ENCODE results near the gene CARD14. TPM values are rescaled to one million over a fixed set of nuclear protein-coding genes. Genes with fewer than 3 reads are reported as not detected.

The CARD14 gene
- total RNA-seq, 1 donor from 2014 or later: 1.1 TPM

- DNase-seq (peak; percentile 88), ATAC-seq (peak; percentile 44)
- Histone ChIP-seq H3K27ac (no peak overlapping the region), H3K27me3 (no peaks in the 10 kb centered on the region), H3K4me1 (peaks cover 4% of the 10 kb centered on the region), H3K36me3 (peaks cover 68% of the 10 kb centered on the region), H3K4me3 (no peak overlapping the region), H3K9me3 (no peaks in the 10 kb centered on the region)
- TF ChIP-seq CTCF (IDR thresholded peaks at IDR 0.05): no peak
- intact Hi-C loops (cut with DNase I): no loop called here
These were observed 43.3 kb downstream of the CARD14 start for GRCh38 chr17:80212962-80213642.

GRCh38 chr17:80213643-80213975, 43.8 kb downstream of the CARD14 start:
- H3K27me3 ChIP-seq: no peaks in the 10 kb centered on the region
- no peak overlapping the region for H3K27ac ChIP-seq
- H3K4me1 ChIP-seq: peaks cover 8% of the 10 kb centered on the region
- no peaks in the 10 kb centered on the region for H3K9me3 ChIP-seq
- intact Hi-C loops (cut with DNase I): no loop called here
- no peak overlapping the region for H3K4me3 ChIP-seq
- ATAC-seq (no peak), DNase-seq (no peak)
- H3K36me3 ChIP-seq: peaks cover 65% of the 10 kb centered on the region
- TF ChIP-seq CTCF (IDR thresholded peaks at IDR 0.05): no peak

GRCh38 chr17:80214012-80214877, 44.4 kb downstream of the CARD14 start:
- ATAC-seq (no peak), DNase-seq (no peak)
- TF ChIP-seq CTCF (IDR thresholded peaks at IDR 0.05): no peak
- H3K4me1 ChIP-seq: peaks cover 12% of the 10 kb centered on the region
- H3K27ac ChIP-seq: no peak overlapping the region
- no peak overlapping the region for H3K4me3 ChIP-seq
- H3K9me3 ChIP-seq: no peaks in the 10 kb centered on the region
- no peaks in the 10 kb centered on the region for H3K27me3 ChIP-seq
- intact Hi-C loops (cut with DNase I): no loop called here
- H3K36me3 ChIP-seq: peaks cover 58% of the 10 kb centered on the region

GRCh38 chr17:80214878-80215210, 45.0 kb downstream of the CARD14 start:
- intact Hi-C loops (cut with DNase I): no loop called here
- no peaks in the 10 kb centered on the region for H3K9me3 ChIP-seq
- ATAC-seq (no peak), DNase-seq (no peak)
- peaks cover 53% of the 10 kb centered on the region for H3K36me3 ChIP-seq
- no peak for TF ChIP-seq CTCF (IDR thresholded peaks at IDR 0.05)
- no peaks in the 10 kb centered on the region for H3K27me3 ChIP-seq
- peaks cover 13% of the 10 kb centered on the region for H3K4me1 ChIP-seq
- no peak overlapping the region for H3K27ac ChIP-seq
- no peak overlapping the region for H3K4me3 ChIP-seq

GRCh38 chr17:80216473-80217456, 46.9 kb downstream of the CARD14 start:
- H3K4me1 ChIP-seq: peaks cover 18% of the 10 kb centered on the region
- no peak overlapping the region for H3K4me3 ChIP-seq
- TF ChIP-seq CTCF (IDR thresholded peaks at IDR 0.05): no peak
- H3K9me3 ChIP-seq: no peaks in the 10 kb centered on the region
- no peaks in the 10 kb centered on the region for H3K27me3 ChIP-seq
- no peak for ATAC-seq
- no peak for DNase-seq
- no peak overlapping the region for H3K27ac ChIP-seq
- peaks cover 34% of the 10 kb centered on the region for H3K36me3 ChIP-seq
- intact Hi-C loops (cut with DNase I): no loop called here
